ENCODE data around the gene ERVMER34-1.

The ERVMER34-1 gene

DNA sequence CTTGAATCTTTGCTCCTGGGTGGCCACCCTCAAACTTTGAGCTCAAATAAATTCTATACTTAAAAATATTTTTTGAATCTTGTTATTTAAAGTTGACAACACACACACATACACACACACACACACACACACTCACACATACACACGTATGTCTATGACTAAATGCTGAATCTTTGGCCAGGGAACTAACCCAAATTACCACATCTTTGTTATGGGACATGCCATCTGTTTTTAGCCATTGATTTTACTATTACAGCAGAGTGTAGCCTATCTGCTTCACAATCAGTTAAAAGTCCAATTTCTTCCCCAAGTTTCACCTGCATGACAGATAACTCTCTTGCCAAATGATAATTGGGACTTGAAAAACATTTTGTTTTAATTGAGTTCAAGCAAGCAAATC lies 47.1 kb downstream of the ERVMER34-1 start:
- Histone ChIP-seq H3K27me3 (ENCODE audit: insufficient read depth, poor library complexity, severe bottlenecking) (no peaks in the 10 kb centered on the region), H3K36me3 (ENCODE audit: low read depth) (no peaks in the 10 kb centered on the region), H3K9me3 (ENCODE audit: severe bottlenecking) (no peaks in the 10 kb centered on the region), H3K4me3 (ENCODE audit: severe bottlenecking) (no peak overlapping the region), H3K4me1 (ENCODE audit: insufficient read depth, poor library complexity, severe bottlenecking) (no peaks in the 10 kb centered on the region), H3K27ac (ENCODE audit: poor library complexity, severe bottlenecking) (no peak overlapping the region)
- ATAC-seq (ENCODE audit: low read depth) (no peak), DNase-seq (ENCODE audit: low spot score) (no peak)
- TF ChIP-seq, protein P1, sequence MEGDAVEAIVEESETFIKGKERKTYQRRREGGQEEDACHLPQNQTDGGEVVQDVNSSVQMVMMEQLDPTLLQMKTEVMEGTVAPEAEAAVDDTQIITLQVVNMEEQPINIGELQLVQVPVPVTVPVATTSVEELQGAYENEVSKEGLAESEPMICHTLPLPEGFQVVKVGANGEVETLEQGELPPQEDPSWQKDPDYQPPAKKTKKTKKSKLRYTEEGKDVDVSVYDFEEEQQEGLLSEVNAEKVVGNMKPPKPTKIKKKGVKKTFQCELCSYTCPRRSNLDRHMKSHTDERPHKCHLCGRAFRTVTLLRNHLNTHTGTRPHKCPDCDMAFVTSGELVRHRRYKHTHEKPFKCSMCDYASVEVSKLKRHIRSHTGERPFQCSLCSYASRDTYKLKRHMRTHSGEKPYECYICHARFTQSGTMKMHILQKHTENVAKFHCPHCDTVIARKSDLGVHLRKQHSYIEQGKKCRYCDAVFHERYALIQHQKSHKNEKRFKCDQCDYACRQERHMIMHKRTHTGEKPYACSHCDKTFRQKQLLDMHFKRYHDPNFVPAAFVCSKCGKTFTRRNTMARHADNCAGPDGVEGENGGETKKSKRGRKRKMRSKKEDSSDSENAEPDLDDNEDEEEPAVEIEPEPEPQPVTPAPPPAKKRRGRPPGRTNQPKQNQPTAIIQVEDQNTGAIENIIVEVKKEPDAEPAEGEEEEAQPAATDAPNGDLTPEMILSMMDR (IDR thresholded peaks at IDR 0.05; ENCODE audit: poor library complexity, severe bottlenecking): no peak

DNA sequence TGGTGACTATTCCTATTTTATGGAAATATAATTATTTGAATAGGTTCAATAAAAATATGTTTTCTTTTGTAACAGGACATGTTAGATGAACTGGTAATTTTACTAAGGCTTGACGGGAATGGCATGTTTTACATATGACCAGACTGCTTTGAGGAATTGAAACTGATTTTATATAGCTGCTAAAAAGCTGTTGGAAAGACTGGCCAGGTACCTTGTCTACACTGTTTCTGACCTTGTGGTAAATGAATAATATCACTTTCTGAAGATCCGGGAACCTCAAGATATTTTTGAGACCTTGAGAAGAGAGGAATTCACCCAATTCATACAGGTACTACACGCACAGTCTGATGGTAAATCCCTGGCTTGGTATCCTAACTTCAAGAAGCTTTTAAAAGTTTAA lies 50.0 kb downstream of the ERVMER34-1 start:
- H3K36me3 ChIP-seq (ENCODE audit: low read depth): no peaks in the 10 kb centered on the region
- ATAC-seq (ENCODE audit: low read depth) (no peak), DNase-seq (ENCODE audit: low spot score) (no peak)
- no peak overlapping the region for H3K27ac ChIP-seq (ENCODE audit: poor library complexity, severe bottlenecking)
- H3K27me3 ChIP-seq (ENCODE audit: insufficient read depth, poor library complexity, severe bottlenecking): no peaks in the 10 kb centered on the region
- no peaks in the 10 kb centered on the region for H3K9me3 ChIP-seq (ENCODE audit: severe bottlenecking)
- TF ChIP-seq, protein P1 (IDR thresholded peaks at IDR 0.05; ENCODE audit: poor library complexity, severe bottlenecking): no peak
- H3K4me3 ChIP-seq (ENCODE audit: severe bottlenecking): no peak overlapping the region
- no peaks in the 10 kb centered on the region for H3K4me1 ChIP-seq (ENCODE audit: insufficient read depth, poor library complexity, severe bottlenecking)

DNA sequence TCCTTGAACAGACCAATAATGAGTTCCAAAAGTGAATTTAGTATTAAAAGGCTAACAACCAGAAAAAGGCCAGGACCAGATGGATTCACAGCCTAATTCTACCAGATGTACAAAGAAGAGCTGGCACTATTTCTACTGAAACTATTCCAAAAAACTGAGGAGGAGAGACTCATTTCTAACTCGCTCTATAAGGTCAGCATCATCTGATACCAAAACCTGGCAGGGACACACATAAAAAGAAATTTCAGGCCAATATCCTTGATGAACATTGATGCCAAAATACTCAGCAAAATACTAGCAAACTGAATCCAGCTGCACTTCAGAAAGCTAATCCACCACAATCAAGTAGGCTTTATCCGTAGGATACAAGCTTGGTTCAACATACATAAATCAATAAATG lies 56.3 kb downstream of the ERVMER34-1 start:
- ATAC-seq (ENCODE audit: low read depth): no peak
- Histone ChIP-seq H3K9me3 (ENCODE audit: severe bottlenecking) (no peaks in the 10 kb centered on the region), H3K27me3 (ENCODE audit: insufficient read depth, poor library complexity, severe bottlenecking) (no peaks in the 10 kb centered on the region), H3K27ac (ENCODE audit: poor library complexity, severe bottlenecking) (no peak overlapping the region), H3K4me1 (ENCODE audit: insufficient read depth, poor library complexity, severe bottlenecking) (no peaks in the 10 kb centered on the region), H3K4me3 (ENCODE audit: severe bottlenecking) (no peak overlapping the region), H3K36me3 (ENCODE audit: low read depth) (no peaks in the 10 kb centered on the region)
- TF ChIP-seq, protein P1 (IDR thresholded peaks at IDR 0.05; ENCODE audit: poor library complexity, severe bottlenecking): no peak
- DNase-seq (ENCODE audit: low spot score): no peak

DNA sequence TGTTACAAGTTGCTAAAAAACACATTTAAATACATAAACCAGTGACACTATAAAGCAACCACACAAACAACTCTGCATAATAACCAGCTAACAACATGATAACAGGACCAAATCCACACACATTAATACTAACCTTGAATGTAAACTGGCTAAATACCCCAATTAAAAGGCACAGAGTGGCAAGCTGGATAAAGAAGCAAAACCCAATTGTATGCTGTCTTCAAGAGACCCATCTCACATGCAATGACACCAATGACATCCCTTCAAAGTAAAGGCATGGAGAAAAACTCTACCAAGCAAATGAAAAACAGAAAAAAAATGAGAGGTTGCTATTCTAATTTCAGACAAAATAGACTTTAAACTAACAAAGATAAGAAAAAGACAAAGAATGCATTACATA lies 57.7 kb downstream of the ERVMER34-1 start:
- TF ChIP-seq, protein P1 (IDR thresholded peaks at IDR 0.05; ENCODE audit: poor library complexity, severe bottlenecking): no peak
- ATAC-seq (ENCODE audit: low read depth) (no peak), DNase-seq (ENCODE audit: low spot score) (no peak)
- Histone ChIP-seq H3K36me3 (ENCODE audit: low read depth) (no peaks in the 10 kb centered on the region), H3K27ac (ENCODE audit: poor library complexity, severe bottlenecking) (no peak overlapping the region), H3K9me3 (ENCODE audit: severe bottlenecking) (no peaks in the 10 kb centered on the region), H3K4me3 (ENCODE audit: severe bottlenecking) (no peak overlapping the region), H3K4me1 (ENCODE audit: insufficient read depth, poor library complexity, severe bottlenecking) (no peaks in the 10 kb centered on the region), H3K27me3 (ENCODE audit: insufficient read depth, poor library complexity, severe bottlenecking) (no peaks in the 10 kb centered on the region)

Measured in RWPE2 (cell line).